ENCODE results near the gene AIDA. TPM values are rescaled to one million over a fixed set of nuclear protein-coding genes. Genes with fewer than 3 reads are reported as not detected.

AIDA gene
- total RNA-seq, 1 donor from 2014 or later, result 62.3 TPM

- TF ChIP-seq CTCF (IDR thresholded peaks at IDR 0.05; ENCODE audit: unreplicated experiment), result peak; percentile 91
- H3K36me3 Mint-ChIP-seq (ENCODE audit: insufficient read depth), result peaks cover 20% of the 10 kb centered on the region
- H3K27ac Mint-ChIP-seq, result no peak overlapping the region
- H3K9me3 Mint-ChIP-seq (ENCODE audit: low read depth), result no peaks in the 10 kb centered on the region
- no peak overlapping the region for H3K4me3 Mint-ChIP-seq (ENCODE audit: low read depth)
- peak; percentile 46 for DNase-seq (ENCODE audit: low spot score, unreplicated experiment)
- H3K4me1 Mint-ChIP-seq (ENCODE audit: low read depth), result no peaks in the 10 kb centered on the region
- no peaks in the 10 kb centered on the region for H3K27me3 Mint-ChIP-seq
Measured at GRCh38 chr1:222634180-222635013, 77.9 kb downstream of the AIDA start.

- no peak for DNase-seq (ENCODE audit: low spot score, unreplicated experiment)
- H3K27me3 Mint-ChIP-seq, result no peaks in the 10 kb centered on the region
- H3K9me3 Mint-ChIP-seq (ENCODE audit: low read depth), result no peaks in the 10 kb centered on the region
- no peak overlapping the region for H3K27ac Mint-ChIP-seq
- no peak overlapping the region for H3K4me3 Mint-ChIP-seq (ENCODE audit: low read depth)
- H3K4me1 Mint-ChIP-seq (ENCODE audit: low read depth), result no peaks in the 10 kb centered on the region
- peaks cover 15% of the 10 kb centered on the region for H3K36me3 Mint-ChIP-seq (ENCODE audit: insufficient read depth)
- TF ChIP-seq CTCF (IDR thresholded peaks at IDR 0.05; ENCODE audit: unreplicated experiment), result no peak
Measured at GRCh38 chr1:222632749-222633148, 79.5 kb downstream of the AIDA start.

GRCh38 chr1:222631611-222632208, 80.6 kb downstream of the AIDA start:
- H3K27me3 Mint-ChIP-seq, result no peaks in the 10 kb centered on the region
- no peak overlapping the region for H3K27ac Mint-ChIP-seq
- H3K9me3 Mint-ChIP-seq (ENCODE audit: low read depth), result no peaks in the 10 kb centered on the region
- no peak for TF ChIP-seq CTCF (IDR thresholded peaks at IDR 0.05; ENCODE audit: unreplicated experiment)
- no peak for DNase-seq (ENCODE audit: low spot score, unreplicated experiment)
- H3K4me1 Mint-ChIP-seq (ENCODE audit: low read depth), result no peaks in the 10 kb centered on the region
- peaks cover 18% of the 10 kb centered on the region for H3K36me3 Mint-ChIP-seq (ENCODE audit: insufficient read depth)
- H3K4me3 Mint-ChIP-seq (ENCODE audit: low read depth), result no peak overlapping the region

GRCh38 chr1:222629921-222630535, 82.3 kb downstream of the AIDA start:
- no peak overlapping the region for H3K27ac Mint-ChIP-seq
- no peaks in the 10 kb centered on the region for H3K27me3 Mint-ChIP-seq
- H3K36me3 Mint-ChIP-seq (ENCODE audit: insufficient read depth), result peaks cover 17% of the 10 kb centered on the region
- no peak for DNase-seq (ENCODE audit: low spot score, unreplicated experiment)
- H3K4me3 Mint-ChIP-seq (ENCODE audit: low read depth), result no peak overlapping the region
- TF ChIP-seq CTCF (IDR thresholded peaks at IDR 0.05; ENCODE audit: unreplicated experiment), result no peak
- no peaks in the 10 kb centered on the region for H3K9me3 Mint-ChIP-seq (ENCODE audit: low read depth)
- H3K4me1 Mint-ChIP-seq (ENCODE audit: low read depth), result no peaks in the 10 kb centered on the region

- no peak overlapping the region for H3K27ac Mint-ChIP-seq
- DNase-seq (ENCODE audit: low spot score, unreplicated experiment), result no peak
- no peaks in the 10 kb centered on the region for H3K4me1 Mint-ChIP-seq (ENCODE audit: low read depth)
- TF ChIP-seq CTCF (IDR thresholded peaks at IDR 0.05; ENCODE audit: unreplicated experiment), result no peak
- no peaks in the 10 kb centered on the region for H3K9me3 Mint-ChIP-seq (ENCODE audit: low read depth)
- H3K27me3 Mint-ChIP-seq, result no peaks in the 10 kb centered on the region
- H3K36me3 Mint-ChIP-seq (ENCODE audit: insufficient read depth), result peaks cover 21% of the 10 kb centered on the region
- no peak overlapping the region for H3K4me3 Mint-ChIP-seq (ENCODE audit: low read depth)
Measured at GRCh38 chr1:222627232-222627631, 85.1 kb downstream of the AIDA start.

All from progenitor cell of endocrine pancreas (in vitro differentiated cells).